Activated CD4-positive, alpha-beta T cell treated with anti-CD3 and anti-CD28 coated beads, Interleukin-2, amount 10 ng/mL, durations not matched to agents 24 days and 14 days (primary cell): ENCODE measurements around the gene HDAC5. TPM values are rescaled to one million over a fixed set of nuclear protein-coding genes. Genes with fewer than 3 reads are reported as not detected.
"Not testable (repeated sequence)": the region's sequence is repeated elsewhere in the genome, so short reads cannot be mapped to it uniquely, and the experiment has no call there.

Source experiments
- DNase-seq: peaks from one replicate; pipeline ENCODE4 v3.0.0; 2022
- H3K27ac Mint-ChIP-seq: one replicate; pipeline ENCODE4 v1.8.0; 2022; ENCODE audit warnings: mild to moderate bottlenecking, mixed read lengths
- H3K27me3 Mint-ChIP-seq: one replicate; pipeline ENCODE4 v1.8.0; 2022; ENCODE audit warnings: mixed read lengths
- H3K36me3 Mint-ChIP-seq: one replicate; pipeline ENCODE4 v1.8.0; 2022; ENCODE audit warnings: low read depth, mild to moderate bottlenecking, mixed read lengths
- H3K4me1 Mint-ChIP-seq: one replicate; pipeline ENCODE4 v1.8.0; 2021; ENCODE audit warnings: mixed read lengths
- H3K4me3 Mint-ChIP-seq: one replicate; pipeline ENCODE4 v1.8.0; 2022; ENCODE audit warnings: mild to moderate bottlenecking, moderate library complexity, mixed read lengths
- H3K9me3 Mint-ChIP-seq: one replicate; pipeline ENCODE4 v1.8.0; 2021; ENCODE audit warnings: mixed read lengths
- intact Hi-C: fragments of 100-400 bp; cut with micrococcal nuclease; formaldehyde crosslinking; loops from one replicate; pipeline ENCODE4 v1.15.1; 2023
- total RNA-seq: library from RNA; stranded (reverse); gene quantifications from 2 replicates; pipeline ENCODE4 v1.2.3, GENCODE V29; 2022

The HDAC5 gene
- total RNA-seq, 1 donor from 2014 or later = 16.1 TPM

DNA sequence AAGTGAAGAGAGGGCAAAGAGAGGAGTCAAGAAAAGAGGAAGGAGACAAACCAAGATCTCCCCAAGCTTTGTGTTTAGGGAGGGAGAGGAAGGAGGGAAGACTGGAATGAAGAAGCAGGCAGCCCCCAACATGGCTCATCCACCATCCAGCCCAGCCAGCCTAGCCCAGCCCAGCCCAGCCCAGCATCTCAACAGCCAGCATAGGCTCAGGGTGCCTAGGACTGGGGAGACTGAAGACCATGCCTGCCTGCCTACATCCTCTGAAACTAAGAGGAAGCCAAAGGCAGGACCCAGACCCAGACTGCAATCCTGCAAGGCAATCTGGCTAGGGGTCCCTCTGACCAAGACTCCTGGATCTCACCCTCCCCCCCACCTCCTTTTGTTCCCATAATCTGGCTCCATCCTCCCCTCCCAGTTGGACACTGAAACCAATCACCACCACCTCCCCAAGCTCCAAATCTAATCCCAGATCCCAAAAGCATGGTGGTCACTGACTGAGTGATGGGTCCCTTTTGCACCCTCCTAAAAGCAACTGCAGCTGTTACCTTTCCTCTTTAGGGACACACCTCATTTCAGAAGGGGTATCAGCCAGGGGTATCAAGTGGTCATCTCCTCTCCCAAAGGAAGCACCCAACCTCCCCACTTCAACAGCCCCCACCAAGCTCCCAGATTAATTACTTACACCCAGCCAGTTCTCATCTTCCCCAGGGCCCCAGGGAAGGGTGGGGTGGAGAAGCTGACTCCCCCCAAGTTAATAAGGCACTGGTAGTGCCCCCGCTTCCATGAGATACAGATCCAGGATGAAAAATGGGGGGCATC lies 1.2 kb downstream of the HDAC5 start:
- Mint-ChIP-seq H3K27ac (peak overlapping the region; percentile 91), H3K36me3 (no peaks in the 10 kb centered on the region), H3K27me3 (peaks cover 2% of the 10 kb centered on the region), H3K4me3 (peak overlapping the region; percentile 95), H3K4me1 (peaks cover 25% of the 10 kb centered on the region), H3K9me3 (no peaks in the 10 kb centered on the region)
- peak; percentile 62 for DNase-seq
- intact Hi-C loops = no loop called here

- no peak overlapping the region for H3K4me3 Mint-ChIP-seq
- no peak for DNase-seq
- H3K36me3 Mint-ChIP-seq = no peaks in the 10 kb centered on the region
- no peaks in the 10 kb centered on the region for H3K9me3 Mint-ChIP-seq
- no peak overlapping the region for H3K27ac Mint-ChIP-seq
- intact Hi-C loops = no loop called here
- peaks cover 25% of the 10 kb centered on the region for H3K4me1 Mint-ChIP-seq
- peaks cover 2% of the 10 kb centered on the region for H3K27me3 Mint-ChIP-seq
These were observed 2.4 kb downstream of the HDAC5 start for GRCh38 chr17:44120851-44121605.

DNA sequence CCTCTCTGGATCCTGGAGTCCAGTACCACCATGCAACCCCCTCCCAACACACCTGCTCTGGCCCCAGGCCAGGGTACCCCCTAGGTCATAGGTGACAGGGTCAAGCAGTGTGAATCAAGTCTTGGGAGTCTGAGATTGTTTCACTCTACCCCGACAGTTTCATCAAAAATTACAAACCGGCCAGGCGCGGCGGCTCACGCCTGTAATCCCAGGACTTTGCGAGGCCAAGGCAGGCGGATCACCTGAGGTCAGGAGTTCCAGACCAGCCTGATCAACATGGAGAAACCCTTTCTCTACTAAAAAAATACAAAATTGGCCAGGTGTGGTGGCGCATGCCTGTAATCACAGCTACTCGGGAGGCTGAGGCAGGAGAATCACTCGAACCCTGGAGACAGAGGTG lies 3.2 kb downstream of the HDAC5 start:
- H3K27me3 Mint-ChIP-seq, H3K9me3 Mint-ChIP-seq, H3K36me3 Mint-ChIP-seq, intact Hi-C loops, DNase-seq, H3K27ac Mint-ChIP-seq, H3K4me3 Mint-ChIP-seq: not testable (repeated sequence)
- H3K4me1 Mint-ChIP-seq = peaks cover 25% of the 10 kb centered on the region

DNA sequence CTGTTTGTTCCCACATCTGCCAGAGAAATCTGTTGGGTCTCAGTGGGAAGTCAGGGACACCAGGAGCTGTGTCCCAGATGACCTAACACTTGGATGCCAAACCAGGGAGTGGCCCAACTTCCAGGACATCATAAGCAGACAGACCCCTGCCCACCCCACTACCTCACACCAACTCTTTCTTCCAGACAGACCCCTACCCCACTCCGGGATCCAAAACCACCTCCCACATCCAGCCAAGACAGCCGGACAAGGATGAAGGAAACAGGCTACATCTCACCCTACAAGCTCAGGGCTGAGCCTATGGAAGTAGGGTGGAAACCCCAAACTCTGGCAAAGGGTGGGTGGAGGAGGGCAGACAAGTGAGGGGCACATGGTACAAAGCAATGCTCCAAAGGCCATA lies 3.6 kb downstream of the HDAC5 start:
- H3K36me3 Mint-ChIP-seq = peaks cover 2% of the 10 kb centered on the region
- H3K27ac Mint-ChIP-seq = no peak overlapping the region
- H3K4me3 Mint-ChIP-seq = no peak overlapping the region
- intact Hi-C loops = no loop called here
- peaks cover 25% of the 10 kb centered on the region for H3K4me1 Mint-ChIP-seq
- no peak for DNase-seq
- H3K9me3 Mint-ChIP-seq = no peaks in the 10 kb centered on the region
- peaks cover 2% of the 10 kb centered on the region for H3K27me3 Mint-ChIP-seq

DNA sequence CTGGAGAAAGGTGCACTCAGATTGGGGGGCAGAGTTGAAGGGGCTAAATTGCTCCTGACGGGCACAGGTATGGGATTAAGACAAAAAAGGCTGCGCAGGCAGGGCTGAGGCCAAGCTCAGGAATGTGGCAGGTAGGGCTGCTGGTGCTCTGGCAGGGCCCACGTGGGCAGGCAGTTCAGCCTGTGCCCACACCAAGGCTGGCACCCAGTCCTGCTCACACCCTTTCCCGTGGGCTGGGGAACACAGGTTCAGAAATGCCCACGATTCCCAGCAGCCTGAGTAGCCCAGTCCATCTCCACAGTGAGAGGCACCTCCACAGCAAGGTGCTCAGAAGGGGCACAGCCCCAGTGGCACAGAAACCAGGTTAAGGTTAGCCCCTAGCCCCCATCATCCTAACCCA lies 4.4 kb downstream of the HDAC5 start:
- peaks cover 2% of the 10 kb centered on the region for H3K36me3 Mint-ChIP-seq
- H3K4me3 Mint-ChIP-seq = no peak overlapping the region
- intact Hi-C loops = no loop called here
- H3K27me3 Mint-ChIP-seq = peaks cover 2% of the 10 kb centered on the region
- no peaks in the 10 kb centered on the region for H3K9me3 Mint-ChIP-seq
- H3K4me1 Mint-ChIP-seq = peaks cover 23% of the 10 kb centered on the region
- H3K27ac Mint-ChIP-seq = no peak overlapping the region
- DNase-seq = no peak

DNA sequence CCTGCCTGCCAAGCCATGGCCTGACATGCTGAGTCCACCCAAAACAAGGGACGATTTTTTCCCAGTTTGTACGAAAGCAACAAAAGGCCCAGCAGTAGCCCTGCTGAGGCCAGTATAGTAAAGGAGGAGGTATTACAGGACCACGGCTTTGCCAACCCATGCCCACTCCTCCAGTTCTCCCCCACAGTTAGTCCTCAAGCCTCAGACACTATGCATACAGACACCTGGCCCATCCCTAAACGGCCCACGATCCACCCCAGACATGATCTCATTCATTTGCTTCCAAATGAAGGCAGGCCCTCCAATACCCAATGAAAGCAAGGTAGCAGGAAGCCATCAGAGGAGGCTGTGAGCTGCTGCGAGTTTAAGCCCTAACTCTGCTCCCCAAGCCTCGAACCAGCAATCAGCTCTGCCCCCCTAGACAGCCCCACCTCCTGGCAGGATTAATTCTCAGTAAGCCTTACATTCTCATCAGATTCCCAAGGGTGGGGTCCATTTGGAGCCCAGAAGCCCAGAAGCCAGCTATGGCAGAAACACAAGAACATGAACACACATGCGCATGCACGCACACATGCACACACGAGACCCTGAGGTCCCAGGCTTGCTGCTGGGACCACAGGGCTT lies 4.9 kb downstream of the HDAC5 start:
- no peak overlapping the region for H3K4me3 Mint-ChIP-seq
- peaks cover 2% of the 10 kb centered on the region for H3K36me3 Mint-ChIP-seq

DNA sequence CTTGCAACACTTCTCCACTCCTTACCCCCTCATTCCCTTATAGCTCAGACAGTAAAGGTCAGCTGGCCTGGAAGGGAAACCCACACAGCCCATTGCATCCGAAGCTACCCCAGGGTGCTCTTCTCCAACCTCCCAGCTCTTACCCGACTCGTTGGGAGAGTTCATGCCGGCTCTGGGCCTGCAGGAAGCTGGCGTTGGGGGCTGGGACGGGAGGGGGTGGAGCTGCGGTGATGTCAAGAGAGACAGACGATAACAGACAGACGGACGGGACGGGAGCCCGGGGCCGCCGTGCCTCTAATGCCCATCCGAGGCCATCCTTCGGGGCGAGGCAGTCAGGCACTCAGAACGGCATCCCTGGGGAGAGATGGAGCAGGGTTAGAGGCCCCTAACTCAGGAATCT lies 6.1 kb downstream of the HDAC5 start:
- Mint-ChIP-seq H3K4me3 (no peak overlapping the region), H3K4me1 (peaks cover 14% of the 10 kb centered on the region), H3K27ac (no peak overlapping the region), H3K27me3 (peaks cover 2% of the 10 kb centered on the region), H3K9me3 (no peaks in the 10 kb centered on the region), H3K36me3 (peaks cover 2% of the 10 kb centered on the region)
- intact Hi-C loops = no loop called here
- DNase-seq = no peak

More for the DNA sequence above, 4.9 kb downstream of the HDAC5 start:
- no peaks in the 10 kb centered on the region for H3K9me3 Mint-ChIP-seq
- peak overlapping the region; percentile 22 for H3K27ac Mint-ChIP-seq
- intact Hi-C loops = no loop called here
- H3K4me1 Mint-ChIP-seq = peaks cover 18% of the 10 kb centered on the region
- no peak for DNase-seq
- H3K27me3 Mint-ChIP-seq = peaks cover 2% of the 10 kb centered on the region

GRCh38 chr17:44115585-44116415 lies 7.6 kb downstream of the HDAC5 start:
- DNase-seq = peak; percentile 77
- Mint-ChIP-seq H3K36me3 (peaks cover 2% of the 10 kb centered on the region), H3K4me1 (peaks cover 10% of the 10 kb centered on the region), H3K27ac (no peak overlapping the region), H3K27me3 (no peaks in the 10 kb centered on the region), H3K9me3 (no peaks in the 10 kb centered on the region), H3K4me3 (no peak overlapping the region)
- intact Hi-C loops = no loop called here

- no peak overlapping the region for H3K27ac Mint-ChIP-seq
- H3K9me3 Mint-ChIP-seq = no peaks in the 10 kb centered on the region
- no peak for DNase-seq
- H3K36me3 Mint-ChIP-seq = peaks cover 2% of the 10 kb centered on the region
- H3K27me3 Mint-ChIP-seq = no peaks in the 10 kb centered on the region
- intact Hi-C loops = no loop called here
- no peak overlapping the region for H3K4me3 Mint-ChIP-seq
- peaks cover 10% of the 10 kb centered on the region for H3K4me1 Mint-ChIP-seq
These were observed 9.3 kb downstream of the HDAC5 start for GRCh38 chr17:44113868-44114840.

DNA sequence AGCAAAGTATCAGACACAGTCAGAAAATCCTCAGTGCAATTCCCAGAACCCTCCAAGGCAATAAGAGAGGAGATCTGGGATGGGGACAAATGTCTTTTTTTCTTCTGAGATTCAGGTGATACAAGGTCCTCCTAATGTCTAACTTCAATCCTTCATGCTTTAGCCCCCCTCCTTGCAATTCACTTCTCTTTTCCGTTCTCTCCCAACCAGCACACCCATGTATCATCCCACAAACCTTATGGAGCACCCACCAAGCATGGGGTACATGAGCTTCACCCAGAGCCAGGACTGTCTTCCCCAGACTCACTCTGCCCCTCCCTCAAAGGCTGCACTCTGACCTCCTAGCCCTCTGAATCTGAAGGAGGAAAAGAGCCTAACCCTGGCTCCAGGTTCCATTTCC lies 10.1 kb downstream of the HDAC5 start:
- peaks cover 5% of the 10 kb centered on the region for H3K4me1 Mint-ChIP-seq
- H3K4me3 Mint-ChIP-seq = no peak overlapping the region
- no peak for DNase-seq
- H3K36me3 Mint-ChIP-seq = peaks cover 2% of the 10 kb centered on the region
- H3K27me3 Mint-ChIP-seq = no peaks in the 10 kb centered on the region
- H3K9me3 Mint-ChIP-seq = no peaks in the 10 kb centered on the region
- H3K27ac Mint-ChIP-seq = no peak overlapping the region
- intact Hi-C loops = no loop called here

DNA sequence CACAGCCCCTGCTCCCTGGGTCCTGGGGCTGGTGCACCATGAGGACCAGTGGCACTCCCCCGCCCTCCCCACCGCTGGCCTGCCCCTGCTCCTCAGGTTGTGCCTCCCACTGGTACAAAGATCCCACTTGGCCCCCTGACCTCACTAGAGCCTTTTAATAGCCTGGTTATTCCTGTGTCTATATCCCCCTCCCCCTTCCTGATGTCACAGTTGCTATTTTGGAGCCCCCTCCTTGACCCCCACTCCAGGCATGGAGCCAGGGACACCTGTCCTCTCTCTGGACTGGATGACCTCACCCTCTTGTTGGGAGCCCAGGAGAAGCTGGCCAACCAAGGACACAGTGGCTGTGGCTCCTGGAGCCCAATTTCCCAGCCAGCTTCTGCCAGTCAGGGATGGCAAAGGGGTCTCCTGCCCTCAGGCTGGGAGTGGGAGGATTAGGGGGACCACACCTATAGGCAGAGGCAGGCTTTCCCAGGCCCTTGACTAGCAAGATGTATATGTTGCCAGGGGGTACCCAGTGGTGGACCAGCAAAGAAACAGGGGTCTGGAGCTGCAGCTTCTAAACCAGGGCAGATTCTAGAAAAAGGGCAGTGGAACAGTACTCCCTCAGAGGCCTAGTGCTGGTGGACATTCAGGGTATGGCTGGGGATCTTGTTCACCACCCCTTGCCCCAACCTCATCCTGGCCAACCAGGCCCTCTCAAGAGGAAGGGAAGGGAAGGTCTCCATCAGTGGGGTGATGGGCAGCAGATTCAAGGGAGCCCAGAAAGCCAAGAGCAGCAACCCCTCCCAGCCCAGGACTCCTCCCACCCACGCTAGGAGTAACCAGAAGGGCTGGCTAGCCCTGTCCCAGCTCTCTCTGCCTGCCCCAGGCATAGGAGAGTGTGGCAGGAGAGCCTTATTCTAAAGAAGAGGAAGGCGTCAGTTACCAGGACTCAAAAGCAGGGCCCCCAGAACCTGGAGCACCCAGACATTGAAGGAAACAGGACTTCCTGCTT lies 10.9 kb downstream of the HDAC5 start:
- Mint-ChIP-seq H3K9me3 (no peaks in the 10 kb centered on the region), H3K4me1 (peaks cover 5% of the 10 kb centered on the region), H3K4me3 (no peak overlapping the region), H3K27ac (no peak overlapping the region), H3K36me3 (peaks cover 2% of the 10 kb centered on the region), H3K27me3 (no peaks in the 10 kb centered on the region)
- intact Hi-C loops = no loop called here
- DNase-seq = no peak

DNA sequence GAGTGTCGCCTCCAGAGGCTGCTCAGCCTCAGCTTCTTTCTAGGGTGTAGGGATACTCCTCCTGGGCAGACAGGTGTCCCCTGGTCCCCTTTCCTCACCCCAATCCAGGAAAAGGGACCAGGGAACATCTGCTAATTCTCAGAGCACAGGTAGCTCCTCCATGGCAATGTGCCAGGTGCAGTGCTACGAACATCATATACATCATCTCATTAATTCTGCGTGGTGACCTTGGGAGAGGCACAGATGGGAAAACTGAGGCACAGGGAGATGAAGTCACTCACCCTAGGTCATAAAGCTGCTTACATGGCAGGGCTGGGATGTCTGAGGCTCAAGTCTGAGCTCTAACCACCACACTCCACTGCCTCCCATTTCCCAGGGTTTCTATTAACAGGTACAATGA lies 11.7 kb downstream of the HDAC5 start:
- H3K27ac Mint-ChIP-seq = no peak overlapping the region
- H3K27me3 Mint-ChIP-seq = no peaks in the 10 kb centered on the region
- intact Hi-C loops = no loop called here

More for the DNA sequence above, 11.7 kb downstream of the HDAC5 start:
- H3K36me3 Mint-ChIP-seq = peaks cover 2% of the 10 kb centered on the region
- no peak for DNase-seq
- H3K4me3 Mint-ChIP-seq = peak overlapping the region; percentile 21
- H3K4me1 Mint-ChIP-seq = peaks cover 5% of the 10 kb centered on the region
- H3K9me3 Mint-ChIP-seq = no peaks in the 10 kb centered on the region
